H9 (cell line): Measurements from ENCODE around the gene SLCO3A1. TPM values are rescaled to one million over a fixed set of nuclear protein-coding genes. Genes with fewer than 3 reads are reported as not detected.

Experiments used
- DNase-seq: peaks from one replicate; pipeline ENCODE4 v3.0.0-alpha.2; 2017
- H2AFZ ChIP-seq: one replicate; pipeline ENCODE4 v1.6.1; 2013; ENCODE audit warnings: mild to moderate bottlenecking, low read length, control low read depth, moderate library complexity
- H2AK5ac ChIP-seq: 2 replicates; pipeline ENCODE4 v1.6.1; 2013; ENCODE audit warnings: low read length, control low read depth, mixed read lengths; ENCODE audit not compliant: insufficient read length
- H2BK120ac ChIP-seq: one replicate; pipeline ENCODE4 v1.6.1; 2013; ENCODE audit warnings: low read depth, mild to moderate bottlenecking, low read length, control low read depth, inconsistent platforms; ENCODE audit not compliant: poor library complexity, severe bottlenecking
- H2BK12ac ChIP-seq: 2 replicates; pipeline ENCODE4 v1.6.1; 2013; ENCODE audit warnings: low read length, control low read depth, mixed read lengths, low read depth; ENCODE audit not compliant: insufficient read length
- H2BK15ac ChIP-seq: 2 replicates; pipeline ENCODE4 v1.6.1; 2013; ENCODE audit warnings: low read depth, low read length, control low read depth
- H2BK20ac ChIP-seq: one replicate; pipeline ENCODE4 v1.6.1; 2013; ENCODE audit warnings: low read depth, mild to moderate bottlenecking, low read length, control low read depth, inconsistent platforms; ENCODE audit not compliant: poor library complexity, severe bottlenecking
- H2BK5ac ChIP-seq: 2 replicates; pipeline ENCODE4 v1.6.1; 2013; ENCODE audit warnings: low read length, control low read depth, mixed read lengths; ENCODE audit not compliant: insufficient read length
- H3K14ac ChIP-seq: 2 replicates; pipeline ENCODE4 v1.6.1; 2013; ENCODE audit warnings: low read length, control low read depth; ENCODE audit not compliant: insufficient read depth
- H3K18ac ChIP-seq: 2 replicates; pipeline ENCODE4 v1.6.1; 2013; ENCODE audit warnings: low read depth, mild to moderate bottlenecking, mixed read lengths, low read length, control low read depth; ENCODE audit not compliant: insufficient read length
- H3K23ac ChIP-seq: 2 replicates; pipeline ENCODE4 v1.6.1; 2013; ENCODE audit warnings: low read length, control low read depth, mixed read lengths, low read depth; ENCODE audit not compliant: insufficient read length
- H3K23me2 ChIP-seq: 2 replicates; pipeline ENCODE4 v1.6.1; 2013; ENCODE audit warnings: low read depth, mild to moderate bottlenecking, mixed read lengths, low read length, control low read depth; ENCODE audit not compliant: insufficient read length, poor library complexity, severe bottlenecking
- H3K27ac ChIP-seq: 2 replicates; pipeline ENCODE4 v1.5.1; 2013; ENCODE audit warnings: low read length, control low read depth, mixed read lengths, low read depth; ENCODE audit not compliant: insufficient read length
- H3K27me3 ChIP-seq: 2 replicates; pipeline ENCODE4 v1.6.1; 2013; ENCODE audit warnings: low read length, control low read depth, inconsistent platforms; ENCODE audit not compliant: insufficient read depth
- H3K4ac ChIP-seq: 2 replicates; pipeline ENCODE4 v1.6.1; 2013; ENCODE audit warnings: low read depth, mild to moderate bottlenecking, control low read depth, inconsistent platforms, low read length, moderate library complexity
- H3K4me1 ChIP-seq: 2 replicates; pipeline ENCODE4 v1.6.1; 2013; ENCODE audit warnings: low read length, control low read depth, inconsistent platforms; ENCODE audit not compliant: insufficient read depth
- H3K4me2 ChIP-seq: 2 replicates; pipeline ENCODE4 v1.6.1; 2013; ENCODE audit warnings: low read length, control low read depth, mixed read lengths; ENCODE audit not compliant: insufficient read length, insufficient read depth
- H3K56ac ChIP-seq: 2 replicates; pipeline ENCODE4 v1.6.1; 2013; ENCODE audit warnings: low read depth, mild to moderate bottlenecking, mixed read lengths, low read length, control low read depth; ENCODE audit not compliant: insufficient read length
- H3K79me1 ChIP-seq: 2 replicates; pipeline ENCODE4 v1.6.1; 2013; ENCODE audit warnings: low read depth, mild to moderate bottlenecking, moderate library complexity, low read length, control low read depth, inconsistent platforms; ENCODE audit not compliant: insufficient read depth, poor library complexity, severe bottlenecking
- H3K79me2 ChIP-seq: 2 replicates; pipeline ENCODE4 v1.6.1; 2013; ENCODE audit warnings: low read length, control low read depth, inconsistent platforms; ENCODE audit not compliant: insufficient read depth
- H3K9ac ChIP-seq: 2 replicates; pipeline ENCODE4 v1.6.1; 2013; ENCODE audit warnings: low read length, control low read depth, mixed read lengths; ENCODE audit not compliant: insufficient read length; ENCODE audit errors: extremely low read depth
- H3K9me3 ChIP-seq: one replicate; pipeline ENCODE4 v1.6.1; 2013; ENCODE audit warnings: low read depth, low read length, inconsistent platforms; ENCODE audit not compliant: control insufficient read depth
- H3T11ph ChIP-seq: one replicate; pipeline ENCODE4 v1.6.1; 2013; ENCODE audit warnings: mild to moderate bottlenecking, low read length, control low read depth, inconsistent platforms
- H4K20me1 ChIP-seq: one replicate; pipeline ENCODE4 v1.6.1; 2013; ENCODE audit not compliant: control insufficient read depth, insufficient read length, insufficient read depth
- H4K5ac ChIP-seq: 2 replicates; pipeline ENCODE4 v1.6.1; 2013; ENCODE audit warnings: low read depth, mild to moderate bottlenecking, mixed read lengths, low read length, control low read depth; ENCODE audit not compliant: insufficient read length
- H4K8ac ChIP-seq: replicated peaks from 2 replicates; pipeline ENCODE4 v1.6.1; 2013; ENCODE audit warnings: low read length, control low read depth, mixed read lengths, low read depth; ENCODE audit not compliant: insufficient read length
- H4K91ac ChIP-seq: 2 replicates; pipeline ENCODE4 v1.6.1; 2013; ENCODE audit warnings: low read depth, mild to moderate bottlenecking, moderate library complexity, mixed read lengths, low read length, control low read depth; ENCODE audit not compliant: insufficient read length
- H3K27ac Mint-ChIP-seq, 3 experiments: 2 replicates in 2 of 3; 3 replicates in 1 of 3; pipeline ENCODE4 v1.8.0; 2020 to 2021; ENCODE audit warnings: mixed read lengths in 3 of 3, mild to moderate bottlenecking in 1 of 3, moderate library complexity in 1 of 3
- H3K27me3 Mint-ChIP-seq: 2 replicates; pipeline ENCODE4 v1.8.0; 2021; ENCODE audit warnings: low read depth, mild to moderate bottlenecking, moderate library complexity, mixed read lengths
- H3K36me3 Mint-ChIP-seq, 3 experiments: 2 replicates in 2 of 3; 3 replicates in 1 of 3; pipeline ENCODE4 v1.8.0; 2020 to 2021; ENCODE audit warnings: low read depth in 3 of 3, mixed read lengths in 3 of 3; ENCODE audit not compliant: insufficient read depth in 1 of 3
- H3K4me1 Mint-ChIP-seq, 2 experiments: 2 replicates each; pipeline ENCODE4 v1.8.0; 2020; ENCODE audit warnings: mixed read lengths in 2 of 2
- H3K4me3 Mint-ChIP-seq, 2 experiments: 2 replicates in 1 of 2; 3 replicates in 1 of 2; pipeline ENCODE4 v1.8.0; 2020 to 2021; ENCODE audit warnings: mild to moderate bottlenecking in 2 of 2, mixed read lengths in 2 of 2, moderate library complexity in 1 of 2
- H3K9me3 Mint-ChIP-seq, 2 experiments: 2 replicates in 1 of 2; 3 replicates in 1 of 2; pipeline ENCODE4 v1.8.0; 2020; ENCODE audit warnings: mild to moderate bottlenecking in 2 of 2, mixed read lengths in 2 of 2, moderate library complexity in 1 of 2
- CTCF ChIP-seq: fragments of 200-600 bp; sonication (generic); conservative IDR thresholded peaks from 3 replicates; pipeline ENCODE4 v1.8.0; 2021; ENCODE audit warnings: antibody characterized with exemption, mild to moderate bottlenecking
- WGBS: extraction: QIAGEN DNeasy Blood & Tissue Kit; methylation state at CpG from one replicate; pipeline ENCODE4 v1.1.7; 2013; ENCODE audit warnings: missing lambda C conversion rate, low lambda C conversion rate, mixed read lengths; ENCODE audit not compliant: insufficient read length; ENCODE audit errors: extremely low coverage; 5-methylcytosine and 5-hydroxymethylcytosine counted together
- total RNA-seq: library from RNA; stranded (reverse); gene quantifications from 2 replicates; pipeline ENCODE4 v1.2.1, GENCODE V29; 2021

SLCO3A1 gene
- total RNA-seq, 1 experiment from 2014 or later, result 9.4 TPM

- Histone ChIP-seq H3K56ac (no peak overlapping the region), H3K9ac (no peak overlapping the region), H2BK120ac (no peak overlapping the region), H3K14ac (no peak overlapping the region), H4K20me1 (no peaks in the 10 kb centered on the region), H3K79me2 (no peaks in the 10 kb centered on the region; the same call in 1 of the 2 replicates), H2AK5ac (no peak overlapping the region), H2BK5ac (no peak overlapping the region), H2AFZ (no peak overlapping the region), H3T11ph (no peak overlapping the region), H4K8ac (no peak overlapping the region), H3K4me2 (no peak overlapping the region), H3K23ac (no peak overlapping the region), H4K91ac (no peak overlapping the region), H3K4ac (no peak overlapping the region), H4K5ac (no peak overlapping the region), H2BK12ac (no peak overlapping the region), H3K18ac (no peak overlapping the region), H3K23me2 (no peaks in the 10 kb centered on the region), H3K27me3 (no peaks in the 10 kb centered on the region), H2BK20ac (no peak overlapping the region), H3K27ac (no peak overlapping the region), H3K9me3 (no peaks in the 10 kb centered on the region), H3K79me1 (no peaks in the 10 kb centered on the region), H3K4me1 (peaks cover 4% of the 10 kb centered on the region; the same call in 1 of the 2 replicates), H2BK15ac (no peak overlapping the region)
- H3K27me3 Mint-ChIP-seq, result no peaks in the 10 kb centered on the region
- no peaks in the 10 kb centered on the region for H3K36me3 Mint-ChIP-seq
- no CpG with 5 or more reads among the region's 7 CpGs for WGBS
- H3K4me1 Mint-ChIP-seq, result peaks cover 34 to 41% of the 10 kb centered on the region in 2 experiments
- H3K9me3 Mint-ChIP-seq, result peaks cover 0 to 2% of the 10 kb centered on the region in 2 experiments; a peak in 1 of 5 replicates
- no peak overlapping the region; a peak in 1 of 7 replicates for H3K27ac Mint-ChIP-seq
- TF ChIP-seq CTCF, result no peak
- no peak overlapping the region for H3K4me3 Mint-ChIP-seq
- no peak for DNase-seq
These were observed 82.8 kb downstream of the SLCO3A1 start for GRCh38 chr15:91936182-91936775.
